HG02981 (cell line): ENCODE results near the gene MUC2.

Experiments used
- ATAC-seq: cut with Tn5 transposase; IDR thresholded peaks from one replicate; pipeline ENCODE4 v1.9.1; 2021; ENCODE audit warnings: mild to moderate bottlenecking, moderate library complexity; ENCODE audit not compliant: unreplicated experiment

The MUC2 gene

DNA sequence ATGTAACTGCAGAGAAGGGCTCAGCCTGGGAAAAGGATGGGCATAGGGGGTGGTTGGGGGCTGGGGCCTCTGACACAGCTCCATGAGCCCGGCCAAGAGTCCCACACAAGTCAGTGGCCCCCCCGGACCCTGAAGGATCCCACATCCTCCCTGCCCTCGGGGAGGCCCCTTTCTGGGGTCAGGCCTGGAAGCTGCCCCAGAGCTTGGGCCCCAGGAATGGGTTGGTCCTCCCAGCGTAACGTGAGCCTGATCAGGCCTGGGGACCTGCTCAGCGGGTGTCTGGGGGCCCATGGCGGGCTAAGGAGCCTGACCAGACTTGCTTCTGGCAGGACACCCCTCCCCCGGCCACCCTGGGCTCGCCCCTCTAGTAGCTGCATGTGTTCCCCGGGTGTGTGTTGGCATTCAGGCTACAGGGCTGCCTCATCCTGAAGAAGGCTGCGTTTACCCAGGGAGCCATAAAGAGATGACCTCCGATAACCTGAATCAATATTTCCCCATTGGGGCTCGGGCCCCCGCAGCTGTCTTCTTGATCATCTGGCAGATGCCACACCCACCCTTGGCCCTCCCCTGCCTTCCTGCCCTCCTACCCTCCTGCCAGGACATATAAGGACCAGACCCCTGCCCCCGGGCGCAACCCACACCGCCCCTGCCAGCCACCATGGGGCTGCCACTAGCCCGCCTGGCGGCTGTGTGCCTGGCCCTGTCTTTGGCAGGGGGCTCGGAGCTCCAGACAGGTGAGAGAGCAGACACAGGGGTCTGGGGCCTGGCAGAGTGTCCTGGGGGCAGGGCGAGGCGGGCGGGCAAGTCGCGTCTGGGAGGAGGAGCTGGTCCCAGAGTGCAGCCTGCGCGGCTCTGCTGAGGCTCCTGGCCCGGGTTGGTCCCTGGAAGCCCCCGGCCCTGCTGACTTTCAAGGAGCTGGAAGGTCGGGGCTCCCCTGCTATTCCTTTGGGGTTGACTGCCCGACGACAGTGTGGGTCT, at the start of gene MUC2:
Gene MUC2, plus strand, starts transcription at position 631 of the 978 bp plus-strand sequence.
- no peak for ATAC-seq

DNA sequence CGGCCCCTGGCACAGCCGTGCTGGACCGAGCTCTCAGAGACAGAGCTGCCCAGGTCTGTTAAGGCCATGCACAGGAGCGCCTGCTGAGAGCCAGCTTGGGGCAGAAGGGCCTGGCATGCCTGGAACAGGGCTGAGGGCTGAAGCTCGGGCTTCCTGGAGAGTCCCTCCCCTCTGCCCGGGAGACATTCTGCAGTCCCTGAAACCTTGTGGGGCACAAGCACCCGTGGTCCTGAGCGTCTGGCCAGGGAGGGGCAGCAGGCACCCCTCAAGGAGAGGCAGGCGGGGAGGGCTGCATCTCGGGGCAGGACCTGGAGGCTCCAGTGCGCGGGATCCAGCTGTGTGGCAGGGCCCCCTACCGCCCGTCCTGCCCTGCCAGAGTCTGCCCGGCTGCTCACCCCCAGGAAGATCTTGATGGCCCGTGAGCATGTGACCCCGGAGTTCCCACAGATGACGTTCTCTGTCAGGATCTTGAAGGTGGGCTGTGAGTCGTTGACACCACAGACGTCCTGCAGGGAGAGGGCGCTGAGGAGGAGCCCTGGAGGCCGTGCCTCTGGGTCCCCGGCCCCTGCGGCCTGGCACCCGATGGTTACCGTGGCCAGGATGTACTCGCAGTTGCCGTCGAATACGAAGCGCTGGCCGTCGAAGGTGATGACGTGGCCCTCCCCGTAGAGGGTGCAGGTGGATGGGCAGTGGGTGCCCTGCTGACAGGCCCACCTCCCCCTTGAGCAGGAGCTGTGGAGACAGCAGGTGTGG, 49.1 kb upstream of the MUC2 start:
- ATAC-seq = no peak

DNA sequence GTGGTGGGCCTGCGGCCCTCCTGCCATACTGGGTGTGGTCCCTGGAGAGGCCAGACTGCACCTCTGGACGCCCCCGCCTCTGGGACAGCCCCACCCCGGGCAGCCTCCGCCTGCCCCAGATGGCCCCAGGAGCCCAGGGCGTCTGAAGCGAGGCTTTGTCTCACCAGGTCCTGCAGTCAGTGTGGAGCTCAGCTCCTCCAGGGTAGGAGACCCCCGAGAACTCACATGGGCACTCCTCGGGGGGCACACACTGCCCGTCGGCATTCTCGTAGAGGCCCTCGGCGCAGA, 48.6 kb upstream of the MUC2 start:
- ATAC-seq = no peak

DNA sequence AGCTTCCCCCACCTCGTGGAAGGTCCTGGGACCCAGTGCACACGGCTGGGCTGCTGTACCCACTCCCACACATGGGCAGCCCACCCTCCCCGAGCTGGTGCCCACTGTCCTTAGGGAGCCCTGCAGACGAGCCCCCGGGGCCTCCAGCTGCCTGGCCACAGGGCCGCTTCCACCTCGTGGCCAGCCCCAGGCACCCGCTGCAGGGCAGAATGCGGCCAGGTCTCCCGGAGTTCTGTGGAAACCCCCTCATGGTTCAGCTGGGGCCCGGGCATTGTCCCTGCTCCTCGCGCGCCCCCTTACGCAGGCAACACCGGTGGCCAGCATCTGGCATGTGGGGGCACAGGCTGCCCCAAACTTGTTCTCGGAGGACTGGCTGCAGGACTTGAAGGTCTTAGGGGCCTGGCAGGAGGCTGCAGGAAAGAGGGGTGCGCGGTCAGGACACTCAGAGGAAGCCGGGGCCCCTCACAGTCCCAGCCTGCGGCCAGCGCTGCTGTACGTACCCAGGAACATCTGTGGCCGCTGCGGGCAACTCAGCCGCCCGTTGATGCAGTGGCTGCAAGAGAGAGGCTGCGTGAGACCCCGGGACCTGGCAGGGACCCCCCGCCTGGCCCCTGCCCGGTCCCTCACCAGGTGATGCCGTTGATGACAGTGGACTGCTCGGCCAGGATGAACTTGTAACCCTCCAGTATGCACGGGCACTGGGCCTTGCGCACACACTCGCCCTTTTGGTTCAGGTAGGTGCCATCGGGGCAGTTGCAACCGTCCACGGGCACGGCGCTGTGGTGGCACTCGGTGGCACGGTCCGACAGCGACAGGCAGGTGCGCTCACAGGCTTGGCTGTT, 47.8 kb upstream of the MUC2 start:
- no peak for ATAC-seq

DNA sequence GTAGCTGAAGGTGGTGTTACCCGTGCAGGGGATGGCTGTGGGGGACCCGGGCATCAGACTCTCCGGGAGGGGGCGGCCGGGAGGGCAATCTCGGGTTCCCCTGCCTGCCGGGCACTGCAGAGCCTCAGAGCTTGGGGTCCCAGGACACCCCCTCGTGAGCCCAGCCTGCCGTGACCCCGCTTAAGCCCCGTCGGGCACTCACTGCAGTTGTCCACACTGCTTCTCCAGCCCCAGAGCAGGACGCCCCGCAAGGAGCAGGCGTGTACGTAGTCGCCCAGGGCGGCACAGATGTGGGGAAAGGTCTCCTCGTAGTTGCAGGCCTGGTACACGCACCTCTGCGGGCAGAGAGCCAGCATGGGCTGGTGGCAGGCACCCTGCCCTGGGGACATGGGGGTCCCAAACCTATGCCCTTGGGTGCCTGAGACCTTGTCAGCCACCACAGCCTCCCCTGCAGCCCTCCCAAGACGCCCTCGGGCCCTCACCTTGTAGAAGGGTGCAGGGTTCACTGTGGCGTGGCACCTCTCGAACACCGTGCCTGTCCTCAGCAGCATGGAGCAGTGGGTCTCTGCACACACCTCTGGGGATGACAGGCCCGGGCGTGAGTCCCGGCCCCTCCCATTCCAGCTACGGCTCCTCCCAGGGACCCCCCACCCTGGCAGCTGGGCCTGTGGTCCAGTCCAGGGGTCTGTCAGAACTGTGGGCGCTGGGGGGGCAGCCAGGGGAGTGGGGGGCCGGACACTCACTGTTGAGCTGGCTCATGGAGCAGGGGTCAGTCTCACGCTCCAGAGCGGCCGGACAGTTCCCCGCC, 47.0 kb upstream of the MUC2 start:
- ATAC-seq = no peak

DNA sequence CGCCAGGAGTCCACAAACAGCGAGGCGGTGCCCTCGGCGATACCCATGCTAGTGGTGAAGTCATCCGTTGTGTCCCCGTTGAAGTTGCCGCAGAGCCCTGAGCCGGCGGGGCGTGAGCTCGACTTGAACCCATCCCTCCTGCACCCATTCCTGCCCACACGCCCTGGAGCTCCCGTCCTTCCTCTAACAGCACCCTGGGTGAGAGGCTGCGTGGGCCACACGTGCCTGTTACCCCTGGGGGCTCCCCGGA, 46.5 kb upstream of the MUC2 start:
- no peak for ATAC-seq

DNA sequence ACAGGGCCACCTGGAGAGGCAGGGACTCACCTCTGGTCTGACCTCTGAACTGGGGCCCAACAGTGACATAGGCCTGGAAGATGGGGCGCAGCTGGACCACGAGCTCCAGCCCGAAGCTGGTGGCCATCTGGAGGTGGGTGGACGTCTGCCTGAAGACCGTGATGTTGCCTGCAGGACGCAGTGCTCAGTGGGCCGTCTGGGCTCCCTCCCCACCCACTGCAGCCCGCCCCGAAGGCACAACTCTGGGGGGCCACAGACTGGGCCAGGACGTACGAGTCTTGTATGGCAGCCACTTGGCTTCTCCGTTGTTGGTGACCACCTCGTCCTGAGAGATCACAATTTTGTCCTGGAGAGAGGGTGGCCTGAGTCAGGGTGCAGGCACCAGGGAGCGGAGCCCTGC, 46.1 kb upstream of the MUC2 start:
- no peak for ATAC-seq

DNA sequence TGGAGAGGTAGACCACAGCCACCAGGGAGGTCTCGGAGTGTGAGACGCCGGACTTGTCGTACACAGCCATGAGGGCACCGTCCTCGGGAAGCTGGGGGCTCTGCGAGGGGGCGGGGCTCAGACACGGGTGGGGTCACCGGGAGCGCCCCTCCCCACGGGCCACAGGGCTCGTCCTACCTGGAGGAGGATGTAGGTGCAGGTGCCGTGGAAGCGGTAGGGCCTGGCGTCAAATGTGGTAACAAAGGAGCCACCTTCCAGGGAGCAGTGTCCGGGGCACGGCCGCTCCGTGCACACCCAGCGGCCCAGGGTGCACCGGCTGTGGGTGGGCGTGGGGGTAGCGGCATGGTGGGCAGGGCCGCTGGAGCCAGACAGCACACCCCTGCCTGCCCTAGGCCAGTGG, 45.6 kb upstream of the MUC2 start:
- no peak for ATAC-seq

DNA sequence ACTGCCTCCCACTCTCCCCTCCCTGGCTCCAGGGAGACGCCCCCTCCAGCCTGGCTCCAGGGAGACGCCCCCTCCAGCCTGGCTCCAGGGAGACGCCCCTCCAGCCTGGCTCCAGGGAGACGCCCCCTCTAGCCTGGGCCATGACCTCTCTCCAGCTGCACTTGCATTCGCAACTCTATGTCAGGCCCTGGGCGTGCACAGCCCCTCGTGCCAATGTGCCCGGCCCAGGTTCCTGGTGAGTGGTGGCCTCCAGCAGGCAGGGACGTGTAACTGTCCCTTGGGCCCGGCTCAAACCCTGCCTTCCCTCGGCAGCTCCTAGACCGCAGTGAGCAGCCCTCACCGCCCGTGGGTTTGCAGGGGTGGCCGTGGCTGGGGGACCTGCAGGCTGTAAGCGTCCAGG, 45.0 kb upstream of the MUC2 start:
- no peak for ATAC-seq

DNA sequence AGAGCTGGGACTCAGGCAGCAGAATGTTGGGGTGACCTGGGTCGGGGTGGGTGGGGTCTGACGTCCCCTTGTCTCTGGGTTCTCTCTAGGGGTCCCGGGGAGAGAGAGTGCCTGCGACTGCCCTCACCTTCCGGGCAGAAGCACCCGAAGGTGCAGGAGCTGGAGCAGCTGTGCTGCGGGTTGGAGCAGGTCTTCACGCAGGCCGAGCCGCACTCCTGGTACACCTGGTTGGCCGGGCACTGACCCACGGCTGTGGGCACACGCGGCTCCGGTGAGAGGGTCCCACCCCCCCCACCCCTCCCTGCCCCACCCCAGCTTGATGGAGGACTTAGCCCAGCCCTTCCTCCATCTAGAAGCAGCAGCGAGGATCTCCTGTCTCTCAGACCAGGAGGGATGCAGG, 44.6 kb upstream of the MUC2 start:
- no peak for ATAC-seq

DNA sequence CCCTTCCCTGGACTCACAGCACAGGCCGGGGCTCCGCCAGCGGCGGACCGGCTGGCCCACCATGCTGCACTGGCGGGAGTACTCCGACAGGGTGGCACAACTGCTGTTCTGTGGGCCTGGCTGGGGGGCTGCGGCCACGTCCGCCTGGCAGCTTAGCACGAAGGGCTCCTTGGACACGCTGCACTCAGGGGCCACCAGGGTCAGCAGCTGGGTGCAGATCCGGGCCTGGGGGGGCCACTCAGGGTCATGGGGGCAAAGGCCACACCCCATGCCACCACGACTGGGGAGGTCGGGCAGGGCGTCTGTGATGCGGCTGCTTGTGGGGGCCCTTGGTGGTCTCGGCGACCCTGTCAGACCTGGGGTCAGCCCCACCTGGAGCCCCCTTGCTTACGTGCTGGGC, 44.1 kb upstream of the MUC2 start:
- ATAC-seq = no peak

DNA sequence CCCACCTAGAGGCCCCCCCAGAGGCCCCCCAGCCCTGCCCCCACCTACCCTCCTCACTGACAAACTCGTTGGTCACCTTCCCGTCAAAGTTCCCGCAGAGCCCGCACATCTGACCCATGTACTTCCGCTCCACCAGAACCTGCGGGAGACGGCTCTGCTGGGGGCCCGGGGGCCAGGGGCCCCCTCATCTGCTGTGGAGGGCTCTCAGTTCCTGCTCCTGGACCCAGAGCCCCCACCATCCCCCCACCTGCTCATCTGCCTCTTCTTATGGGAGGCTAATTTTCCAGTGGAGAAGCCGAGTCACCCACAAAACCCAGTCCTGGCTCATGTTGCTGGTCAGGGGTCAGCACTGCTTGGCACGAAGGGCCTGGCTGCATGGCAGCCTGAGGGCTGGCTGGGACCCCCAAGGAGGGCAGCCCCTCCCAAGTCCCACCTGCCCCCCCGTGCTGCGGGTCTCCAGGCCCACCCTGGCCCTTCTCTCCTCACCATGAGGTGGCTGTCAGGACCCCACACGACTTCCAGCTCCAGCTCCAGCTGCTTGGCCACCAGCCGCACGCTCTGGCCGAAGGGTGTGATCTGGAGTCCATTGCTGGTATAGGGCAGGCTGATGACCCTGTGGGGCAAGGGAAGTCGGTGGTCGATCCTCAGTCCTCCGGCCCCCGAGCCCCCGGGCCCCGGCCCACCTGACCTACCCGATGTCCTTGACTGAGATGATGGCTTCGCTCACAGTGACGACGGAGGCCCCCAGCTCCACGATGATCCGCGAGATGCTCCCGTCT, 43.4 kb upstream of the MUC2 start:
- no peak for ATAC-seq

DNA sequence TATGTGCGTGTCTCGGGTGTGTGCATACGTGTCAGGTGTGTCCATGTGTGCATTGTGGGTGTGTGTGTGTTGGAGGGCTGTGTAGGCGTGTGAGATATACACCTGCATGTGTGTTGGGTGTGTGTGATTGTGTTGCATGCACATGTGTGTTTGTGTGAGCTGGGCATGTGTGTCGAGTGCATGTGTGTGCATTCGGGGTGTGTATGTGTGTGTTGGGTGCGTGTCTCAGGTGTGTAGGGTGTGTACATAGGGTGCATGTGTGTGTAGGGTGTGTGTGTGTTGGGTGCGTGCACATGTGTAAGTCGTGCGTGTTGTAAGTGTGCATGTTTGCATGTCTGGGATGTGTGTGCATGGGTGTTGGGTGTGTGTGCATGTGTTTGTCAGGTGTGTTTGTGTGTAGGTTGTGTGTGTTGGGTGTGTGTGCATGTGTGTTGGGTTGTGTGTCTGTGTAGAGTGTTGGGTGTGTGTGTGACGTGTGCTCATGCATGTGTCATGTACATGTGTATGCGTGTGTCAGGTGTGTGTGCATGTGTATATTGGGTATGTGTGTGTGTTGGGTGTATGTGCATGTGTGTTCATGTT, 42.3 kb upstream of the MUC2 start:
- no peak for ATAC-seq

DNA sequence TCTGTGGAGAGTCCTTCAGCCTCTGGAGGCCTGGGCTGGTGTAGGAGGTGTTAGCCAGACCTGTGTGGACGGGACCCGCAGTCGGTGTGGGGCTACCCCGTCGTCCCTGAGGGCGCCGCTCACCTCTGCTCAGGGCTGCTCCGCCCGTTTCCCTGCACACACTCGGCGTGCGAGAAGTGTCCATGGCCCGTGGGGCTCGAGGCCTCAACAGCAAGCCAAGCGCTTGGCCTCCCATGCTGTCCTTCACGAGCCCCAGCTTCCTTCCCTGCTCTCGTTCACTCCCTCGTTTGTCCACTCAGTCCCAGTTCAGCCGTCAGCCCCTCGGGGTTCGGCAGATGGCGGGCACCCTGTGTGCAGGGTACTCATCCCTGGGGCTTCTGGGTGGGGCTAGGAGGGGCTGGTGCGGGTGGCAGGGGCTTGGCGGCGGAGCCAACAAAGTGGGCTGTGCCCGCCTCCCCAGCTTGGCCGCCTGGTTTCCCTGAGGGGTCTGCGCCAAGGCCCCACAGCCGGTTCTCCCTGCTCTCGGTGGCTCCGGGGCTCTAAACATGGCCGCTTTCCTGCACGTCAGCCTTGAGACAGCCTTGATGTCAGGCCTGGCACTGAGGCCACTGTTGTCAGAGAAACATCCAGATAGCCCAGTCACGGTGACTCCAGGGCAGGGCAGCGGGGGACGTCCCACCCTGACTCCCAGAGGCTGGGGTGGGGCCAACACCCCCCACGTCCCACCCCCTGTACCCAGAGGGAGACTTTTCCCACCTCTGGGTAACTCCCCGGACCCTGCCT, 41.5 kb upstream of the MUC2 start:
- ATAC-seq = no peak

DNA sequence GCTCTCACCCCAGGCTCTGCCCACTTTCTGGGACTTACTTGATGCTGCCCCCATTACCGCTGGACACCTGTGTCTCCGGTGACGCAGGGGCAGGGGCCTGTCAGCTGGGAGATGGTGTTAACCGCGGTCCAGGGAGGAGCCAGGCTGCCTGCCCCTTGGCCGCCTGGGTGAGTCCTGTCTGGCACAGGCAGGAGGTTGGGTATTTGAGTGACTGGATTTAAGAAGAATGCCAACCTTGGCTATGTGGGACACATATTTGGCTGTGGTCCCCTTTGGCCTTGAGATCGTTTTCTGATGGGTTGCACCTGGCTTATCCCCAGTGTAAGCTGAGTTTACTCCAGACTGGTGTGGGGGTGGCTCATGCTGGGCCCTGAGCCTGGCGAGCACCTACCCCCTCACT, 40.7 kb upstream of the MUC2 start:
- ATAC-seq = no peak

DNA sequence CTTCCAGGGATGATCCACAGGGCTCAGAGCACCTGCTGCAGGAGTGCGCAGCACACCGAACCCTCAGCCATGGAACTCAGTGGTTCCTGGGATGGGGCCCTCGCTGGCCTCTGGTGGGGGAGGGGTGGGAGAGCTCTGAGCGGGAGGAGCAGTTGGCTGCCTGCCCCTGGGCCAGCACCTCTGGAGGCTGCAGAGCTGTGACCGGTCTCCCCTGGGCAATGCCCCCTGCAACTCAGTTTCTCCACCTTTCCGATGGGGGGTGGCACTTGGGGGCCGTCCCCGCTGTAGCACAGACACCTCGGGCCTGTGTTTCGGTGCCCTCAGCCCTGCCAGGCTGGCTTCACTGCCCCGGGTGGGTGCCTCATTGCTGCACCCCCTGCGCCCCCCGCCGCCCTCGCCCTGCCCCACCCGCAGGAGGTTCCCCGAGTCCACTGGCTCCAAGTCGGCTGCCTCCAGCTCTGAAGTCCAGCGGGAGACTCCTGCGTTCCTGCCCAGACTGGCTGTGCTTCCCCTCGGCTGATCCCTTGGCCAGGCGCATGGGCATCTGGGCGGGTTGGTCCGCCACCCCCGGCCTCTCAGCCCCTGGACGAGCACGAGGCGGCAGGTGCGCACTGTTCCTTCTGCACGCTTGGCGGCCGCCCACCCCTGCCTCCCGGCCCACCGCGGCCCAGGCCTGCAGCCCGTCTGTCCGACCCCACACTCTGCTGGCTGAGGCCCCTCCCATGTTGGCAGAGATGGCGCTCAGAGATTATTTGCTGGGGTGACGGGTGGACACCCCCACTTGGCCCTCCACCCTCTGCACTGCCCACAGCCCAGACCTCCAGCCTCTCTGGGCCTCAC, 40.0 kb upstream of the MUC2 start:
- no peak for ATAC-seq

DNA sequence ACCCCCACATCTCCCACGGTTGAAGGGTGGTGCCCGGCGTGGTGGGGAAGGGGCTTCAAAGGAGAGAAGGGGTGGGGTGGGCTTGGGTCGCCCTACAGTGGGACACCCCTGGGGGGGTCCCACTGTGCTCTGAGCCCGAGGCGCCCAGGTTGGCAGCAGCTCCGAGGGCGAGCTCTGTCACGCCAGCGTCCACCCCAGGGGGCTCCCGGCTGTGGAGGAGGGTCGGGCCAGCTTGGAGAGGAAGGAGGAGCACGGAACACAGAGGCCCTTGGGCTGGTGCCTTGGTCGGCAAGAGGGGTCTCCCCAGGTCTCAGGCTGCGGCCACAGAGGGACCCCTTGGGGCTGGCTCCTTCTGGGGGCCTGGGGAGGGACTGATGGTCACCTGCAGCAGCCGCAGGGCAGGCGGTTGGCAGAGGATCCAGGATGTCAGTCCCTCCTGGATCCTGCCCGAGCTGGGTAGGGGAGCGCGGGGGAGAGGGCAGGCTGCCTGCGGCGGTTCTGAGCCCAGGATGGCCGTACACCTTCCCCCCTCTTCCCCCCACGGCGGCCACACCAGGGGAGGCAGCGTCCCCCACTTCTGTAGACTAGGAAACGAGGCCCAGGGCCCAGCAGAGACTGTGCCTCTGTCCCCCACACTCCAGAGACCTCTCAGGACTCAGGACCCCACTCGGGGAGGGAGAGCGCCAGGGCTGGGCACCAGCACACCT, 38.9 kb upstream of the MUC2 start:
- no peak for ATAC-seq
